Tibial nerve (tissue), 3 donors: ENCODE results near the gene SP1.

ENCODE experiments used
- POLR2A ChIP-seq, 2 donors: fragments of 450-650 bp; IDR thresholded peaks; one replicate each; pipeline ENCODE4 v1.6.1; 2017; ENCODE audit warnings: antibody characterized with exemption in 2 of 2, mild to moderate bottlenecking in 2 of 2, moderate library complexity in 2 of 2
- TF ChIP-seq, protein P1 (sequence below), 5 experiments: fragments of 200-600 bp in 3 of 5; fragments of 450-650 bp in 2 of 5; sonication (generic) in 3 of 5; IDR thresholded peaks; one replicate each; pipeline ENCODE4 v1.5.1; 2016 to 2019; ENCODE audit warnings: antibody characterized with exemption in 5 of 5, mild to moderate bottlenecking in 3 of 5, moderate library complexity in 2 of 5

DNA sequence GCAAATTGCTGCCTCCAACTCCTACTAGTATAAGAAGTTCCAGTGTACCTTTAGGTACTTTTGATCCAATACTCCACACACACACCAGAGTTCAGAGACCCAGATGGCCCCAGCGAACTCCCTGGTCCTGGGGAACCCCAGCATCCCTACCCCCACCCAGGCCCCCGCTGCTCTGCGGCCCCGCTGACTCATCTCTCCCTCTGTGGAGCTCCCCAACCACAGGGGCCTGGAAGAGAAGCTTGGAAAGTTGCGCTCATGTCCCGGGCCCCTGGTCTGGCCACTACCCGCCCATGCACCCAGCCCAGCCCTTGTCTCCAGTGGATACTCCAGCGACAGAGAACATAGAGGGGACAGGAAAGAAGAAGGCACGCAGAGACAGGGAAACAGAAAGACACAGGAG lies 39.6 kb upstream of the SP1 start:
- TF ChIP-seq POLR2A (IDR thresholded peaks at IDR 0.05) = no peak
- TF ChIP-seq, protein P1, sequence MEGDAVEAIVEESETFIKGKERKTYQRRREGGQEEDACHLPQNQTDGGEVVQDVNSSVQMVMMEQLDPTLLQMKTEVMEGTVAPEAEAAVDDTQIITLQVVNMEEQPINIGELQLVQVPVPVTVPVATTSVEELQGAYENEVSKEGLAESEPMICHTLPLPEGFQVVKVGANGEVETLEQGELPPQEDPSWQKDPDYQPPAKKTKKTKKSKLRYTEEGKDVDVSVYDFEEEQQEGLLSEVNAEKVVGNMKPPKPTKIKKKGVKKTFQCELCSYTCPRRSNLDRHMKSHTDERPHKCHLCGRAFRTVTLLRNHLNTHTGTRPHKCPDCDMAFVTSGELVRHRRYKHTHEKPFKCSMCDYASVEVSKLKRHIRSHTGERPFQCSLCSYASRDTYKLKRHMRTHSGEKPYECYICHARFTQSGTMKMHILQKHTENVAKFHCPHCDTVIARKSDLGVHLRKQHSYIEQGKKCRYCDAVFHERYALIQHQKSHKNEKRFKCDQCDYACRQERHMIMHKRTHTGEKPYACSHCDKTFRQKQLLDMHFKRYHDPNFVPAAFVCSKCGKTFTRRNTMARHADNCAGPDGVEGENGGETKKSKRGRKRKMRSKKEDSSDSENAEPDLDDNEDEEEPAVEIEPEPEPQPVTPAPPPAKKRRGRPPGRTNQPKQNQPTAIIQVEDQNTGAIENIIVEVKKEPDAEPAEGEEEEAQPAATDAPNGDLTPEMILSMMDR (IDR thresholded peaks at IDR 0.05) = no peak
